T1000 (cell line): Measurements from ENCODE around the gene ARV1.
A peak's percentile ranks its signal among the peaks of the same experiment; 100 is the strongest.

Experiments
- DNase-seq: peaks from one replicate; lab custom pipeline; 2025; ENCODE audit warnings: mixed read lengths; lab: John Stamatoyannopoulos, UW

Gene ARV1

DNA sequence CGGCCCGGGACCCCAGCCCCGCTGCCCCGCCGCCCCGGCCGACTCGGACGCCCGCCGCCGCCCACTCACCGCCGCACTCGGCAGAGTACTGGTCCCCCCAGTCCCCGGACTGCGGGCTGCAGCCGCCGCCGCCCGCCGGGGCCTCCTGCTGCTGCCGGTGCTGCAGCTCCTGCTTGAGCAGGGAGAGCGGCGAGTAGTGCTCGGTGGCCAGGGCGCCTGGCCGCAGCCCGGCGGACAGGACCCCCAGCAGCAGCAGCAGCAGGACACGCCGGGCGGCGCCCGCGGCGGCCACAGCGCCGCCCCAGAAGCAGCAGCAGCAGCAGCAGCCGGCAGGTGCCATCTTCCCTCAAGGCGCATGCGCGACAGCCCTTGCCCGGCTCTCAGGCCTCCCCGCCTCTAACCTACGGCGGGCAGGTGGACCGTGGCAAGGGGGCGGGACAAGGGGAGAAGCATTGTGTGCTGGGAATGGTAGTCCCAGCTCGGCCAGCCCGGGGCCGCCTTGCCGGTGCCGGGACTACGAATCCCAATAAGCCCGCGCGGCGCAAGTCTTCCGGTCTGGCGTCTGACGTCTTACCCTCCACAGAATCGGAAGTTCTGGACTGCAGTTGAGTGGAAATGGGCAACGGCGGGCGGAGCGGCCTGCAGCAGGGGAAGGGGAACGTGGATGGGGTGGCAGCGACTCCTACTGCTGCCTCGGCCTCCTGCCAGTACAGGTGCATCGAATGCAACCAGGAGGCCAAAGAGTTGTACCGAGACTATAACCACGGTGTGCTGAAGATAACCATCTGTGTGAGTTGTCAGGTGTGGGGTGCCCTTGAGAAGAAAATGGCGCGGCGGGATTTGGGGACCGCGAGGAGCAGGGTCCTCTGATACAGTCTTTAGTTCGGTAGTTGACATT, at the start of gene ARV1, which contains the start of gene TTC13:
TSS of gene ARV1 (plus strand) at position 604 of the 898 bp plus-strand sequence. CDS start at position 616, 12 bp downstream.
TSS of gene TTC13 (minus strand) at position 371 of the 898 bp plus-strand sequence. CDS start at position 340, 31 bp downstream.
- peak; percentile 95 for DNase-seq

DNA sequence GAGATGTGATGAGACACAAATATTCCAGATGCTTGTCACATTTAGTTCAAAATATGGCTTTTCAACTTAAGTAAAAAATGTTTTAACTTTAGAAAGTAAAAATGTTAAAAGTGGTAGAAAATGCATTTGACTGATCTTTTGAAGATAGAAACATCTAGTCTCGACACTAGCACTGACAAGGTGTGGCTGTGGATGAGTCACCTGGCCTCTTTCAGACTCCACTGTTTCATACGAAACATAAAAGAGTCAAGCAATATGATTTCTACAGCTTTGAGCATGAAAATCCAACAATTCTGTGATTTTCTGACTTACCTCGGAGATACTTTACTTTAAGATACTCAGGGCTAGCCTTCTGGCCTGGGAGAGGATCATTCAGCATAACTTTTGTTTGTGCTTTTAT, 47.9 kb upstream of the ARV1 start:
- DNase-seq = no peak

DNA sequence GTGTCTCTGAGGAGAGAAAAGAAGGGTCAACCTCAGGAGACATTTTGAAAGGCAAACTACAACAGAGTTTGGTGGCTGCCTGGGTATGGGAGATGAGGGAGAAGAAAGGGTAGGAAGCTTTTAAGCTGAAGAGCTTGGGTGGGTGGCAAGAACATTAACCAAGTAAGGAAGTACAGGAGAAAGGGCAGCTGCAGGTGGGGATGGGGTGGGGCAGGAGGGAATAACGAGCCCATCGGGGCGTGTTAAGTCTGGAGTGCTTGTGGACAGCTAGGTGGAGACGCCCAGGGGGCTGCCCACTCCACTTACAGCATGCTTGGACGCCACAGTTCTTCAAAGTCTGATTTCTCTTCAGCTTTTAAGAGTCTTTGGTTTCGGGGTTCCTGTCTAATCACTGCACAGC, 43.0 kb upstream of the ARV1 start:
- DNase-seq = no peak

DNA sequence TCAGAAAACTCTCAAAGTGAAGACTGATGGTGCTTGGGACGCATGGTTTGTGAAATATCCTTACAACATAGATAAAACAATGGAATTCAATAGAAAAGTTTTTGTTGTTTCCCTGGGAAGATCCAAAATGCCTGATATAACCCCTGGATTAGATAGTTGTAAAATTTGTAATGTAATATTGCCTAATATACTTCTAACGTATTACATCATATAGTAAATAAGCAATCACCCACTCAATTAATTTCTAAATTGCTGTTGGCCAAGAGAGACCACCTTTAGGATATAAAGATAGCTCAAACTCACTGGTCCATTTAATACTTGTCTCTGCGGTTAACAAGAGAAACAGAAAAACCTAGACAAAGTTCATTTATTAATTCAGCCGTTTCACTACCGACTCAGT, 42.4 kb upstream of the ARV1 start:
- no peak for DNase-seq

DNA sequence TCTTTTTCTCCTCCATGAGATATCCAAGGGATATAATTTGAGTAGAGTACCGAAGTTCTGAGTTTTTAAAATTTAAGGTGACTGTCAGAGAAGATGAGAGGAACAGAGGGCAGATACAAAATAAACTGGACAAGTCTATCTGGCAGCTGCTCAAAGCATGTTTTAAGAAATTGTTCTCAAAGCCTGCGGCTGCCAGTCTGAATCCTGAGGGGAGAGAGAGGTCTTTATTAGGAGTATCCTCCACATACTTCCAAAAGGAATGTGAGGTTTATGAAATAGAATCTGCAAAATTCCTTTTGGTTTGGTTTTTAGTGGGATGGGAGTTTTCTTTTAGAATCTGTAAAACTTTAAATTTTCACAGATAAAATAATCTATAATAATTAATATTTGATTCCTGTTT, 41.5 kb upstream of the ARV1 start:
- no peak for DNase-seq

DNA sequence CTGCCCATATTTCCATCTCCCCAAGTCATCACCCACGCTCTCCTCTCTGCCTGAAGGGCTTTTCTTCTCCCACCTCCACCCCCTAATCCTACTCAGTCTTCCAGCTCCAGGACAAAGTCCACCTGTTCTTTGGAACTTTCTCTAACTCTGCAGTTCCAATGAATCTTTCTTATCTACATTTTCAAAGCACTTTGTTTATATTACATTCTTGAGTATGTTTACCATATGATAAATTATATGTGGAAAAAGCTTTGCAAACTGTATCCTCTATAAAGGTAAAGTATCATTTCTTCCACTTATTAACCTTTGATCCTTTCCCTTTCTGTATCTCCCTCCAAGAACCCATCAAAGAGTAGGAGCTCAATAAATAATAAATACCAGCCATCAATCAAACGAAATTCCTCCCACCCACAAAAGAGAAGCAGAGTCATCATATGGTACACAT, 39.9 kb upstream of the ARV1 start:
- no peak for DNase-seq

DNA sequence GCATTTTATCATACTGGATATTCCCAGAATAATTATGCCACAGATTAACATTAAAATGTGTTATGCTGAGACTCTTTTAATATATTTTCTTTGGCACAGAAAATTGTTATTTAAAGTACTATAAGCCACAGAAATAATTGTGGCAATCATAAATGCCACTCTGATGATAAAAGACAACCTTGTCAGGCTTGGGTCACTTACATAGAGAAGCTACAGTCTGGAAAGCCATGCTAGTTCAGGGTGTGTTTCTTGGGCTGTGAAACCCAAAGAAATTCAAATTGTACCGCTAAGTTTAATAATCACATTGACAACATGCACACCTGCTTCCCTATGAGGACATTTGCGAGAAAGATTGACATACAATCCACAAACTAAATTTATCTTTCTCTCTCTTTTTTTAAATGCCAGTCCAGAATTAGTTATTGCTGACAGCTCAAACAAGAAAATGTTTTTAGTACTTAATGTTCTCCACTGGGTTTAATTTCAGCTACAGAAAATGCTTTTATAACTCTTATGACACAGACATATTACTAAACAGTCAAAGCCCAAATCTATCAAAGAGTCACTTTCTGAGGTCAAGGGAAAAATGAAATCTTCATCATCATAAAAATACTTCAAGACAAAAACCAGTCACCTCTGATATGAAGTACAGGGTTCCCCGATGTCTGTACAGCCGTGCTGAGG, 38.9 kb upstream of the ARV1 start:
- DNase-seq = no peak

DNA sequence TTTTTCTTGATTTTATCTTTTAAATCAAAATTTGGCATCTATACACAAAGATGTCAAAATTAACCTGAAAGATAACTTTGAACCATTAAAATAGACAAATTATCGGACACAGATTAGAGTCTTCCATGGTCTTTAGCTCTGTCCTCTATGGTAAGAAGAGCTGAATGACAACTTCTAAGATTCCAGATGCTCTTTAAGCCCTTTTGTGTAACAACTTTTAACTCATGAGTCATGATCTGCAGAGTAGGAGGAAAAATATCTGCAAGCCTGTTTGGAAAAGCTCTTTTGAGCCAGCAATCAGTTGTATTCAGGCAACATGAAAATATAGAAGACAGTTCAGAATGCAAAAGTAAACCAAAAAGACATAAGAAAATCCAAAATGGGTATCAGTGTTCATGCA, 38.0 kb upstream of the ARV1 start:
- no peak for DNase-seq

DNA sequence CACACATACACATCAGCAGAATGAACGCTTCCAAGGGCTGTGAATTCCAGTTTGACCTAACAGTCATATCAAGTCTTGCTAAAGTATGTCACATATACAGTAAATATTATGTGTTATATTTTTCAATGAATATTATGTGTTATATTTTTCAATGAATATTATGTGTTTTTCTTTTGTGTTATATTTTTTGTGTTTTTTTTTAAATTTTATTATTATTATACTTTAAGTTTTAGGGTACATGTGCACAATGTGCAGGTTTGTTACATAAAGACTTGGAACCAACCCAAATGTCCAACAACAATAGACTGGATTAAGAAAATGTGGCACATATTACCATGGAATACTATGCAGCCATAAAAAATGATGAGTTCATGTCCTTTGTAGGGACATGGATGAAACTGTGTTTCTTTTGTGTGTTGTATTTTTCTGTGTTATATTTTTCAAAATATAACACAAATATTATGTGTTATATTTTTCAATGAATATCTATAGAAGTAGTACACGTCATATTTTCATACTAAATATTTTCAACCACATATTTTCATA, 35.8 kb upstream of the ARV1 start:
- no peak for DNase-seq

DNA sequence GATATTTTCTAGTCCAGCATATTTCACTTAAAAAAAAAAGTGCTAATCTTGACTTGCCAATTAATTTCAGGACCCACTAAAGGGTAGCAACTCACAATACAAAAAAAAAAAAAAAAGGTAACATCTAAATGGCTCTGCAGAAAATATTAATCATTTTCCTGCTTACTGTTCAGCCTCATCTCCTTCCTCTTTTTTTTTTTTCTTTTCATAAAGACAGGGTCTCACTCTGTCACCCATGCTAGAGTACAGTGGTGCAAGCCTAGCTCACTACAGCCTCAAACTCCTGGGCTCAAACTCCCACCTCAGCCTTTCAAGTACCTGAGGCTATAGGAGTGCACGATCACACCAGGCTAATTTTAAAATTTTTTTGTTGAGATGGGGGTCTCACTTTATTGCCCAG, 30.6 kb upstream of the ARV1 start:
- no peak for DNase-seq

DNA sequence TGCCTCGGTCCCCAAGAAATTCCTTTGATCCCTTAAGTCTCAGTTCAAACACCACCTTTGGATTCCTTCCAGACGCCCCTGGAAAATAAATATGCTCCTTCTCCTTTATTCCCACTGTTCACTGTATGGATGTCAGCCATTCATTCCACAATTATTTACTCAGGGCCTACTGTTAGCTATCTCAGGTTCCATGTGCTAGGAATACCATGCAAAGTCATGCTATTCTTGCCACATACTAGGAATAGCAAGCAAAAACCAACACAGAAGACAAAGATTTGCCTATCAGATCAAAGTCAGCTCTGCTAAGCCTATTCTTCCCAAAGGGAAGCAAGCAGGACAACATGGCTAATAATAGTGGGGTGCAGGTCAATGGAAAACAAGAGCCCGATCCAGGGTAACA, 30.0 kb upstream of the ARV1 start:
- no peak for DNase-seq

DNA sequence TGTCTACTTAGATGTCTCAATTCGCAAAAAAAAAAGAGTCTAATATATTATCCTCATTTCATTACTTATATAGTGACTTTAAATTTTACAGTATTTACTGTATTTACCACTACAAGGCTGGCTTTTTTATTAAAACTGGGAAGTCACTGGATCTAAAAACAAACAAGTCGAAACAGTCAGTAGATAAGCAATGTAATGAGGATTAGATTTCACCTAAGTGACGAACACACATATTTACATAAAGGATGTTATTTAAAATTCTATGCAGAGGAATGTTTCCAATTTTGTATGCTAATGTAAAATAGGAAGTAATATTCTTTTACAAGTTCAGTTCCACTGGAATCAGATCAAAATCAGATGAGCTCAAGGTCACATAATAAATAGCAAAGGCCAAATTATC, 28.5 kb upstream of the ARV1 start:
- DNase-seq = no peak

DNA sequence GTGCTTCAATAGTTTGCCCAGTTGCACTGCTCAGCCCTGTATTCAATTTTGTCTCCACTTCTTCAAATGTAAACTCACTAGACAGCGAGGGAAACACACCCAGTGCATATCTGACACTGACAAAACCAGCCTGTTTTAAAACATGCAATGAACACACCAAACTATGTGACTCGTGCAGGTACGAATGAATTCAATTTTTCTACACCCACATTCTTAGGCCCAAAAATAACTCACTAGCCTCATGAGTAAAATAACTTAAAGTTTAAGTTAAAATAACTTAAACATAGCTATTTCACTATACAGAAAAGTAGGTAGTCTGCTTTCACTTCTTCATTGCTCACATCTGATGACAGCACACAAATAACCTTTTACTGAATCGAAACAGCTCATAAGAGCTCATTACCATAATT, 21.3 kb upstream of the ARV1 start:
- DNase-seq = no peak

DNA sequence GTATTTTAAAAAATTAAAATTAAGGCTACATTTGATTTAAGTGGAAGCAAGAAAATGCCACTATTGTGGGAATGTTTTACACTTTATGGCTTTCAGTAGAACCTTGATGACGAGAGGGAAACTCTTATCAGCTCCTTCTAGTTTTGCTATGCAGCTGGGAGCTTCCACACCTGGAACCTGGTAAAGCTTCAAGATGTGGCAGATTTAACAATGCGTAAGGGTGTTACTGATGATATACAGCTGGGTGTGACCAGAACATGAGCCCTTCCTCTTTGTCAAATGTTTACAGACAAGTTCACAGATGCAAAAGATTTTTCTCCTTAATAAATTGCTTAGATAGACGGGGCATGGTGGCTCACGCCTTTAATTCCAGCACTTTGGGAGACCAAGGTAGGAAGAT, 20.5 kb upstream of the ARV1 start:
- no peak for DNase-seq

DNA sequence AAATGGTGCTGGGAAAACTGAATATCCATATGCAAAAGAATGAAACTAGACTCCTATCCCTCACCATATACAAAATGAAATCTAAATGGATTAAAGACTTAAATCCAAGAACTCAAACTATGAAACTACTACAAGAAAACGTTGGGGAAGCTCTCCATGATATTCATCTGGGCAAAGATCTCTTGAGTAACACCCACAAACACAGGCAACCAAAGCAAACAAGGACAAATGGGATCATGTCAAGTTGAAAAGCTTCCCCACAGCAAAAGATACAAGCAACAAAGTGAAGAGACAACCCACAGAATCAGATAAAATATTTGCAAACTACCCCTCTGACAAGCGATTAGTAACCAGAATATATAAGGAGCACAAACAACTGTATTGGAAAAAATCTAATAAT, 14.0 kb upstream of the ARV1 start:
- no peak for DNase-seq

DNA sequence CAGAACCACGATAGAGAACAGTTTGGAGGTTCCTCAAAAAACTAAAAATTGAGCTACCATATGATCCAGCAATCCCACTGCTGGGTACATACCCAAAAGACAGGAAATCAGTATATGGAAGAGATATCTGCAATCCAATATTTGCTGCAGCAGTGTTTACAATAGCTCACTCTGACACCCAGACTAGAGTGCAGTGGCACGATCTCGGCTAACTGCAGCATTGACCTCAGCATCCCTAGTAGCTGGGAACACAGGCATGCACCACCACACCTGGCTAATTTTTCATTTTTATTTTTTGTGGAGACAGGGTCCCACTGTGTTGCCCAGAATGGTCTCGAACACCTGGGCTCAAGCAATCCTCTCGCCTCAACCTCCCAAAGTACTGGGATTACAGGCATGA, 13.4 kb upstream of the ARV1 start:
- no peak for DNase-seq

DNA sequence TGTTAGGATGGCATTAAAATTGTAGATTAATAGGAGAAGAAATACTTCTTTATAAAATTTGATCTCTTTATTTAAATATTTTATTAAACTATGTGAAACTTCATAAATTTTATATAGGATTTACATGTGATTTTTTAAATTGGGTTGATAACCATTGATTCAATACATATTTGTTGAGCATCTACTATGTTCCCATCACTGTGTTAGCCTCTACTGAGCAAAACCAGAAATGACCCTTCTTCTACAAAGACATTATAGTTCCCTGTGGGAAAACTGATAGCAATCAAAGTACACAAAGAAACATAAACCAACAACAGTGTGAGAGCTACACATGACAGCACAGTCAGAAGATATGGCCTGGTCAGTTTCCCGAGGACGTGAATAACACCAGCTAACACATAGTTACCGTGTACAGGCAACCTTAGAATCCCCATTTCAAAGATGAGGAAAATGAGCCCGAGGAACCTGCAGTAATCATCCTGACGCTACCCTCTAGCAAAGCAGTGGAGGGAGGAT, 12.5 kb upstream of the ARV1 start:
- no peak for DNase-seq

DNA sequence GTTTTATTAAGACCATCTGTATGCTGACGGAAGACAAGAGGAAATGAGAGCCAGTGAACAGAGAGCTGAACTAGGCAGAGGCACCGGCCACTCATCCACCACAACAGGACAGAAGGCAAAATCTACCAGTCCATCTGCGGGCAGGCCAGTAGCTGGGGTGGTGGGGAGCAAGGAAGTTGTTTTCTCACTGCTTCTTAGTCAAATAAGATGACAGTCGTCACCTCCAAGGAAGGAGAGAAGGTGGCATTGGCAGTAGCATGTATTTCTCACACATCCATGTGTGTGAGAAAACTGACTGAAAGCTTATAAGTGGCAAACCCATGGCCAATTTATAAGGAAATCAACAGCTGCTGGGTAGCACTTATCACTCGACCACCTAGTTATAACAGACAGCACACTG, 8.5 kb upstream of the ARV1 start:
- DNase-seq = no peak

DNA sequence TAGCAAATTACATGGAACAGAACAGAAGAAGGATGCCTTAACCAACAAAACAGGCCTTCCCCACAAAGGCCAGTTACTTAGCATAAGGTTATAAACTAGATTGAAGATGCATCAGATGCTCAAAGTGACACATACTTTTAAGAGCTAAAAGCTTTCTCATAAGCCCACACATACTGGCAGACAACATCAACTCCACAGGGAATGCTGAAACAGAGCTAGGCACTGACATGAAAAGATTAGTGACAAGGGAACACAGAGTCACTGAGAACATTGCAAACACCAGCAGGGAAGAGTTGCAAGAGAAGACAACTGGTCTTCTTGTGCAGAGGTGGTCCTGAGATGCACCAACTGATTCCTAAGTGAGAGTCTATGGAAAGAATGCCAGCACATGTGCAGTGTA, 7.1 kb upstream of the ARV1 start:
- DNase-seq = no peak

DNA sequence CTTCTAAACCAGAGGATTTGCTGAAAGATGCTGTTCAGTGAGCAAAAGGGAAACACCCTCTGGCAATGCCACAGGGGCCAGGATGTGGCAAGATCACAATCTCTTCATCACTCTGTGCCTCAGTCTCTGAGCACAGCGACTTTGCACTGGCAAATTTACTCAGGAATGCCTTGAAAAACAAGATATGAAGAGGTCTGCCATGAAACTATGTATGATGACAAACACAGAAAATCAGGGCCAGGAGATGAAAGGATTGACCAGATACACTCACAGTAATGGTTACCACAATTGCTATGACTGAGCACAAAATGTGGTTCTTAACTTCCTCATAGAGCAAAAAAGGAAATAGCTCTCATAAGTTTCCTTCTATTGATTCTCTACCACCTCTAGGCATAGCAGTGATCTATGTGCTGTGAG, 6.0 kb upstream of the ARV1 start:
- no peak for DNase-seq

DNA sequence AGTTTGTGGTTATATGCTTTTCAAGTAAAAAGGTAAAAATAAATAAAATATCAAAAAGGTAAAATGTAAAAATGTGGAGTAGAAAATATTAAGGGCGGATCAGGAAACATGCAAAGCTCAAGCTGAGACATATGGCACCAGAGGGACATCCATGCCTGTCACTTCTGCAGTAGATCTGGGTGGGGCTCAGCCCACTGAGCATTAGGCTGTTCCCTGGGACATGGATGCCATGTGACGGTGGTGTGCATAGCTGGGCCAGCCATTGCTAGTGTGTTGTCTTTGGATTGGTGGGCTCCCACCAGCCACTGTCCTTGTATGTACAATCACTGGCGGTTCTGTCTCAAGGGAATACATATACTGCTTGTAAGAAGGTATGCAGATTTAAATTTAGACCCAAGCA, 3.3 kb upstream of the ARV1 start:
- DNase-seq = no peak

DNA sequence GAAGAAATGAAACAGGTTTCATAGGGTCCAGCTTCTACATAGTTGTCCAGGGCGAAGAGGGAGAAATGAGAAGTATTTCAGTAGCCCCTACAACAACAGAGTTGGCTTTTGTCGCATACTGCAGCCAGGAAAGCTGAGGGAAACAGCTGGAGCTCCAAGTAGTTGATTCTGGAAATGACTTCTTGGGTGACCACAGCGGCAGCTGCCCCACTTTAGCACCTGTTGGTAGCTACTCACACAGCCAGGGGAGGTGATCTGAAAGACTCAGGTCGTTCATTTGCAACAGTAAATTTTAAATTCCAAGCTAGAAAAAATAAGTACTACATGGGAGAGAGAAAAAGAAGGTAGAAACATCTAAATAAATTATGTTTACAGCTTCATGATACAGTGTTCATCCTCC, 2.5 kb upstream of the ARV1 start:
- no peak for DNase-seq
